ENCODE data around the gene PTPRM.

The PTPRM gene

GRCh38 chr18:8322486-8322885, 755.4 kb downstream of the PTPRM start:
- DNase-seq (ENCODE audit: low read depth in 2 of 2) = no peak

DNA sequence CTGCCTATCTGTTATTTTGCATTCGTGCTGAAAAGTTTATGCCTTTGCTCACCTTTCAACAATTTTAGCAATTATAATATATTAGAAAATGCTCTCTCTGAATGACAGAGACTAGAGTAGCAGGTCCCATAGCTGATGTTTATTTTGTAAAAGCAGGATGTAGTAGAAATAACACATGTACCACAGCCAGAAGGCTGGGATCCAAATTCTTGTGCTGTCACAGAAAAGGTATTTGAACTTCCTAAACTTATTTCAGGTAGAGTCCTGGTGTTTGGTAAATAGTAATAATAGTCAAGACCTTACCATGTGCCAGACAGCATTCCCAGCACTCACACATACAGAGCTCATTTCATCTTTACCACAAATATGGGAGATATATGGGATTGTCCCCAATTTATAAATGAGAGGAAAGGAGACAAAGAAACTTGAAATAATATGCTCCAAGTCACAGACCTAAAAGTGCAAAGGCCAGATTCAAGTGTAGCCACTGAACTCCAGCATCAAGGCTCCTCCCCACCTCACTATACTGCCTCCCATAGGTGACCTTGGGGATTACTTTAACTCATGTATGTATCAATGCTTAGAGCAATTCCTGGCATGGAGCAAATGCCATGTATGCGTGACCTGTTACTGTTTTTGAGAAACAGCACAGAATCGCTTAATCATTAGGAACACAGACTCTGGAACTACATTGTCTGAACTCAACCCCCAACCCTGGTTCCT, 757.4 kb downstream of the PTPRM start:
- DNase-seq (ENCODE audit: low read depth in 2 of 2) = no peak

- DNase-seq (ENCODE audit: low read depth in 2 of 2) = no peak
These were observed 759.8 kb downstream of the PTPRM start for GRCh38 chr18:8326763-8327394.

DNA sequence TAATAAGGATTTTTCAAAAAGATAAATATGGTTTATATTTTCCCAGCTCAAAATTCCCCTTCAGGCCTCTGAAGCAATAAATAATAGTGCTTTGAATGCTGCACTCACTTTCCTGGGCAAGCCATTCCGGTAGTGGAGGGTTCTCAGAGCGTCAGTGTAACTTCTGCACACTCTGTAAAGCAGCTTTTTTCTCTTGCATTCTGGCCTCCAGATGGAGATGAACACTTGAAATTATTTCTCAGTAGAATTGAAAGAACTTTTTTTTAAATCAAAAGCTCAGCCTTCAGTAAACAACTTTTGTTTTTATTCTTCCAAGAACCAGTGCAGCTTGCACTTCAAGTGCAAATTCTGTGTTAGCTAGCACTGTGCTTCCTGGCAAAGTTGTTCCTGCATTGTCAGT, 761.0 kb downstream of the PTPRM start:
- no peak for DNase-seq (ENCODE audit: low read depth in 2 of 2)

GRCh38 chr18:8329186-8329771, 762.2 kb downstream of the PTPRM start:
- DNase-seq (ENCODE audit: low read depth in 2 of 2) = no peak

GRCh38 chr18:8330575-8330974, 763.5 kb downstream of the PTPRM start:
- no peak for DNase-seq (ENCODE audit: low read depth in 2 of 2)

GRCh38 chr18:8332286-8332685, 765.2 kb downstream of the PTPRM start:
- DNase-seq (ENCODE audit: low read depth in 2 of 2) = no peak

- DNase-seq (ENCODE audit: low read depth in 2 of 2) = no peak
These were observed 766.8 kb downstream of the PTPRM start for GRCh38 chr18:8333961-8334360.

GRCh38 chr18:8337211-8337610, 770.1 kb downstream of the PTPRM start:
- DNase-seq (ENCODE audit: low read depth in 2 of 2) = no peak

DNA sequence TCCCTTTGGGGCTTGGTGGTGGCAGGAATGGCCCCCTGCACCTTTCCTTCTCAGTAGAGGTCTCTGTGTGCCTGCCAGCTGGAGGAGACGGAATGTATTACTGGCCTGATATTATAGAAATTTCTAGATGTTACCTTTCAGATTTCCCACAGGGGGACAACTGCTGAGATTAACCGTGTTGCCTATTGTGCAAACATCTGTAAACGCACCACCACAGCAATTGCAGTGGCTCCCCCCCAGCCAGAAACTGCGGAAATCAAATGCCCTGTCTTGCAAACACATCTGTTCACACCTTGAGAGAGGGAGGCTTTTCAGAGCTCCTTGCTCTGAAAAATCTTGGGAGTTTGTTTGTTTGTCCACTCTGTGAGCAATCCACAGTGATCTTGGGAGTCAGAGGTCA, 772.1 kb downstream of the PTPRM start:
- no peak for DNase-seq (ENCODE audit: low read depth in 2 of 2)

DNA sequence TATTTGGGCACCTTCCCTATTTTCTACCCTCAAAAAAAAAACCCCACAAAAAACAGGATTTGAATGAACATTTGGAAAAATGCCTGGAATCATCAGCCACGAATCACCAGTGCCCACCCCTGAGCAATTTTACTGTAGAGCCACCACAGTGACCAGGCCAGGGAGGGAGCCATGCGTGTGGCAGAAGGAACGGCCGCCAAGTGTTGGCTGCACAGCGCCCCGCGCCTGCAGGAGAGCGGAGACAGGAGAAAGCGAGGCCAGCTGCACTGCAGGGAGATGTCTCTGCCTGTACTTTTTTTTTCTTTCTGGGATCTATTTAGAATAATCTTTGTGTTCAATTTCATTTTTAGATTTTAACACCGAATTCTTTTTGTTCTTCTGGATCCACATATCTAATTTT, 772.8 kb downstream of the PTPRM start:
- DNase-seq (ENCODE audit: low read depth in 2 of 2) = no peak

GRCh38 chr18:8341481-8342230, 774.5 kb downstream of the PTPRM start:
- DNase-seq (ENCODE audit: low read depth in 2 of 2) = peak; percentile 39 to 43

DNA sequence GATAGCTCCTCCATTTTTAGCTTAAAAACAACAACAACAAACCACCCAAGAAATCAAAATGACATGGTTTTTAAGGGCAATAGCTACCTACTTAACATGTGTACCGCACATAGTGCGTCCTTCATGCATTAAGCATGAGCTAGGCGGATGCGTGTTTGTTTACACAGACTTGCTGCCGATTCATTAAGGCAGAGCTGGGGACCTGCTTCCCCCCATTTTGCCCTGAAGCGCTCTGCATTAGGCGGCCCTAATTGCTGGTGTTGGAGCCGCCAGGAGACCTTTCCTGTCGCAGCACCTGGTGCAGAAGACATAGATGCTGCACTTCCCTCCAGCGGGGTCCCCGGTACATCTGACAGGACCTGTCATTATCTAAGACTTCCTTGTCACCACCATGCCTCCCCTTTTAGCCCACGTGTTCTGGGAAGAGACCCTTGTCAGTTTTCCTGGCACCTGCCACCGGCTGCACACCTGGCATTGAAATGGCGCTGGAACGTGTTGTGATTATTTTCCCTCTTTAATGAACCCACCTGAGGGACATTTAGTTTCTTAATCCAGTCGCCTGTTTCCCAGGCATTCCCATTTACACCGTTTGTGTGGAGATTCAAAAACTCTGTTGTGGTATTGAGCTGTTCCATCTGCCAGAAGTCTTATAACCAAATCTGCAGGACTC, 781.1 kb downstream of the PTPRM start:
- DNase-seq (ENCODE audit: low read depth in 2 of 2) = no peak

- DNase-seq (ENCODE audit: low read depth in 2 of 2) = no peak
These were observed 782.6 kb downstream of the PTPRM start for GRCh38 chr18:8349608-8350323.

DNA sequence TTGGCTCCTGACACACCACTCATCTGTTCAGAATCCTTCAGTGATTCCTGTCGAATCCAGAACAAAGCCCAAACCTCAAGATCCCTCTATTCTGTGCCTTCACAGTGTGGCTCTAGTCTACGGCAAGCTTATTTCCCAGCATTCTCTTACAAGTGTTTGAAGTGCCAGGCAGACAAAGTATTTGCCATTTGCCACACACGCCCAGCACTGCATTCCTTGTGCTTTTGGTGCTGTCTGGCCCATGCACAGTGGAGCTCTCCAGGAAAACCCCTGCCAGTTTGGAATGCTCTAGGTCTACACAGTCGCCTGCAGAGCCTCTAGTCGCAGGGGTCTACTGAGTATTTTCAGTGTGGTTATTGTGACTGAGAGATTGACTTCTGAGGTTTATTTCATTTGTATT, 783.5 kb downstream of the PTPRM start:
- DNase-seq (ENCODE audit: low read depth in 2 of 2) = no peak

DNA sequence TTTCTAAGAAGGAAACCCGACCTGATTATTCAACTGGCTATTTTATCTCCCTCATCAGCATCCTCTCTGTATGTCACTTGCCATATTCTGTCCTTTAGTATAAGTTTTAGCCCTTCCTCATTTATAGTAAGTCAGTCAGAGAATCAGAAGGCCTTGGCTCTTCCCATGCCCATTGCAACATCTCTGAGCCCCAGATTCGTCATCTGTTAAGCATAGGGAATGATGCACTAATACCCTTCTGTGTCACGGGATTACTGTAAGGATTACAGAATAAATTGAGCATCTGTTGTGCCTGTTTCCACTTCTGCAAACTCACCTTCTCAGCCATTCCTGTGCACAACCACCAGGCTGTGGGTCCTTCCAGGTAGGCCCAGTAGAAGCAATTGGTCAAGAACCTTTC, 784.0 kb downstream of the PTPRM start:
- DNase-seq (ENCODE audit: low read depth in 2 of 2) = no peak

DNA sequence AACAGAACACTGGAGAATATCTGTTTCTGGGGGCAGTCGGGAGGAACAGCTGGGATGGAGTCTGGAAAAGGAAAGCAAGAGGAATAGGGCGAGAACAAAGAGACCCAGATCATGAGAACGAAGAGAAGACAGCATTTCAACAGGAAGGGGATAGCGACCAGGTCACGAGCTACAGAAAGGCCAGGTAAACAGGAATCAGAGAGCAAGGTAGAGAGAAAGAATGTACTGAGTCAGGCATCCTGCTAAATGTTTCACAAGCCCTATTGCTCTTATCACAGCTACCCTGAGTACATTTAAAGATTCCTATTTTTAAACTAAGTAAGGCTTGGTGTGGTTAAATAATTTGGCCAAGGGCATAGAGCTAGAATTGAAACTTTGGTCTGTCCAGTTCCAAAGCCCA, 787.2 kb downstream of the PTPRM start:
- no peak for DNase-seq (ENCODE audit: low read depth in 2 of 2)

DNA sequence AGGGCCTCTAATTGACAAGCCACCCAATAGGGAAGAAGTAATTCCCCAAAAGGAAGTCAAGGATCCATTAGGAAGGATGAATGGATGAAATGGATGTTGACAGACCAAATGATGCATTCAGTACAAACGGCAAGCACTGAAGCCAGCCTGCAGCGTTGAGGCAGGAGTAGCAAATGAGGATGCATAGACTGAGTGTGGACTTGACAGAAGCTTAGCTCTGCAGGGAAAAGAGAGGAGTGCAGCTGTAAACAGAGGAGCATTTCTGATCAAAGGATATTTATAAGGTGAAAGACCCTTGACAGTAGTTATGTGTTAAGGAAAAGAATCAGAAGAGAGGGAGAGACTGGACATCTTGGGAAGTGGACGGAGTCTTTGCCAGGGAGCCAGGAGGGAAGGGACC, 788.9 kb downstream of the PTPRM start:
- no peak for DNase-seq (ENCODE audit: low read depth in 2 of 2)

- no peak for DNase-seq (ENCODE audit: low read depth in 2 of 2)
These were observed 790.2 kb downstream of the PTPRM start for GRCh38 chr18:8357320-8357719.

DNA sequence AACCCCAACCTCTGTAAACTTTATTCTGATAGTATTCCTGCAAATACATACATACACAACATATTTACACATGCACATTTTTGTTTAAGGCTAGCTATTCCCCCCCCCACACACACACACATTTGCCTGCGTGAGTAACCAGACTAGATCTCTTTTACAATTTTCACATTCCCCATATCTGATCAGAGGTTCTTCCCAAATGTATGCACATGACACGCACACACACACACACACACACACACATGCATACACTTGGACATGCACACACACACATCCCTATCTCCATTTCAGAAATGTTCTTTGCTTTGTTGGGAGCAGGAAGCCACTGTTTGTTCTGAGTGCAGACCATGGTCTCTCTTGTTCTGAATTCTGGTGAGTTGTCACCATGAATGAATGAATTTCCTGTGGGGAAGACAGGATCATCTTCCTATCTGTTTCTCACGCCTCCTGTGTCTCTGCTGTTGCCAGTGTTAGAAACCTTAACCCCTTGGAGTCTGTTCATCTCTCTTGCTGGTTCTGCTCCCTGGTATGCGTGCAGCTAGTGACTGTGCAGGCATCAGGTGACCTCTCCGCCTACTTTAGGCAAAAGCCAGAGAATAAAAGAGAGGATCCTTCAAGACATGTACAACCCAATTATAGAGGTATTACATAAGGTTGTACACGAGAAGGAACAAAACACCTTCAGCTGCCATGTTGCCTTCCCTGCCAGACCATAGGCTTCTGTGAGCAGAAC, 791.1 kb downstream of the PTPRM start:
- DNase-seq (ENCODE audit: low read depth in 2 of 2) = no peak

- no peak for DNase-seq (ENCODE audit: low read depth in 2 of 2)
These were observed 792.0 kb downstream of the PTPRM start for GRCh38 chr18:8359076-8359475.

Data from fibroblast of skin of left biceps (primary cell).